GM21381 (cell line): ENCODE results near the gene TSPAN1.

Experiments
- ATAC-seq: cut with Tn5 transposase; IDR thresholded peaks from one replicate; pipeline ENCODE4 v1.9.1; 2021; ENCODE audit warnings: mild to moderate bottlenecking, moderate library complexity; ENCODE audit not compliant: unreplicated experiment

Gene TSPAN1

GRCh38 chr1:46186076-46186475 lies 11.2 kb downstream of the TSPAN1 start:
- no peak for ATAC-seq

GRCh38 chr1:46187106-46187869 lies 12.4 kb downstream of the TSPAN1 start:
- ATAC-seq = no peak

- ATAC-seq = no peak
Observed at GRCh38 chr1:46188295-46189030, 13.6 kb downstream of the TSPAN1 start.

- ATAC-seq = no peak
Observed at GRCh38 chr1:46190539-46190938, 15.7 kb downstream of the TSPAN1 start.

DNA sequence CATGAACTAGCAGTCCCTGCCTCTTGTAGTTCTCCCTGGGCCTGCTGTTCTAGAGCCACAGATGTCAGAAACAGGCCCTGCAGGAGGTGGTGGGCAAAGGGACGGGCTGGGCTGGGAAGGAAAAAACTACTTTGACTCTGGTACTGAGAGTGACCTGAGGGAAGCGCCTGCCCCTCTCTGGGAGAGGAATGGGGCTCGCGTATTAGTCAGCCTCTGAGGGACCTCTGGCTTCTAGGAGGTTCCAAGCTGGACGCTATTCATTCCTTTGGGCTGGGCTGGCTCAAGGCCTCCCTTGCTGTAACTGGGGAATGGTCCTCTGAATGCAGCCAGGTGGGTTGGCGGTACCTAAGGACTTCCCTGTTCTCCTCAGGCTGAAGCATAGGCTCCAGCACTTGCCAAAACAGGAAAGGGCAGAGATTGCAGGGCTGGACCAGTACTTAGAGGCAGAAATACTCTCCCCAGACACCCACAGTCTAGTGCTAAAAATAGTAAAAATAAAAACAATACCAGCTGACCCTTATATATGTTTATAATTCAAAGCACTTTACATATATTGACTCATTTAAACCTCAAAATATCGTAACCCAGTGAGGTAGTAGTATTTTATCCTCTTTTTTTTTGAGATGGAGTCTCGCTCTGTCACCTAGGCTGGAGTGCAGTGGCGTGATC lies 16.3 kb downstream of the TSPAN1 start:
- no peak for ATAC-seq

- no peak for ATAC-seq
Observed at GRCh38 chr1:46192171-46192570, 17.3 kb downstream of the TSPAN1 start.

DNA sequence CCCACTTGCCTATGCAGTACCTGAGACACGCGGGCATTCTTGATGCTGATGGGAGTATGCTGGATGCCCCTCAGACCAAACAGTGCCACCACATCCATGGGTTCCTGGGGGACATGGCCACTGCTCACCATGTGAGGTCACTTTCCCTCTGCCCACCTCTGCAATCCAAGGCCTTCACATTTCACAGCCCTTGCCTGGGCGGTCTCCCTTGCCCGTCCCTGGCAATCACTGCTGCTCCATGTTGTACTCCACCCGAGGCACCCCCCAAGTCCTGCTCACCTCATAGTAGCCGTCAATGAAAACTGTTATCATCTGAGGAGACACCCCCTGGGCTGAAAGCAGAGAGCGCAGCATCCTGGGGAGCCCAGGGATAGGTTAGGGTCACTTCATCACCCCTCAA lies 18.4 kb downstream of the TSPAN1 start:
- no peak for ATAC-seq

- no peak for ATAC-seq
Observed at GRCh38 chr1:46193984-46194570, 19.2 kb downstream of the TSPAN1 start.

GRCh38 chr1:46194641-46195193 lies 19.8 kb downstream of the TSPAN1 start:
- ATAC-seq = no peak

DNA sequence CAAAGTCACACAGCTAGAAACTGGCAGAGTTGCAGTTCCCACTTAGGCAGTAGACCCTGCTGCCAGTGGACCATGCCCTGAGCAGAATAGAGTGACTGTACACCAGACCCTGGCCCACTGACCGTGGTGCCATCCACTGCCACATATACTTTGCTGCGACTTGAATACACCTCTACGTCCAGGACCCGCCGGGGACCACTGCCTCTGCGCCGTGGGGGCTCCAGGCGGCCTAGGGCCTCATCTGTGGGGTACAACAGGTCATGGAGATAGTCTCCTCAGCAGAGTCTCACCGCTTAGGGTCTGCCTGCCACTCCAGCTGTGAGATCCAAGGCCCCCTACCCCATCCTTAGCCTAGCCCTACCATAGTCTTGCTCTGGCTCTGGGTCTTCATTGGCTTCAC lies 21.7 kb downstream of the TSPAN1 start:
- ATAC-seq = no peak

DNA sequence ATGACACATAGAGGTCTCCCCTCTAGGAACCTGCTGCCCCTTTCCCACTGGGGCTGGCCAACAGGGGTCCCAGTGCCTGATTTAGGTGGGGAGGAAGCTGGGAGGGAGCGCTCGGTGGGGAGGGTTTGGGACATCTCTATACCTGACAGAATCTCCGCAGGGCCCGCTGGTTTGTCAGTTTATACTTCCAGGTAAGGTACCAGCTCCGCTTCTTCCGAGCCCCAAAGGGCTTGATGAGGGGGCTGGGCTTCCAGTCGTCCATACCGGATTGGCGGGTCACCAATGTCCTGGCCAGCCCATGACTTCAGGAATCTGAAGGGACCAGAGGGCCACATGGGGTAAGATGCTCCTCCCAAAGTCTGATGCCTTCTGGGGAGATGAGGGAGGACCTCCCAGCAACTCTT lies 22.7 kb downstream of the TSPAN1 start:
- no peak for ATAC-seq

GRCh38 chr1:46197964-46198811 lies 23.3 kb downstream of the TSPAN1 start, which contains the start of gene POMGNT1:
POMGNT1 (minus strand) TSS chr1:46198434; CDS start chr1:46197821, 613 bp downstream.
- ATAC-seq = peak; percentile 91

GRCh38 chr1:46199233-46199749 lies 24.4 kb downstream of the TSPAN1 start:
- no peak for ATAC-seq

DNA sequence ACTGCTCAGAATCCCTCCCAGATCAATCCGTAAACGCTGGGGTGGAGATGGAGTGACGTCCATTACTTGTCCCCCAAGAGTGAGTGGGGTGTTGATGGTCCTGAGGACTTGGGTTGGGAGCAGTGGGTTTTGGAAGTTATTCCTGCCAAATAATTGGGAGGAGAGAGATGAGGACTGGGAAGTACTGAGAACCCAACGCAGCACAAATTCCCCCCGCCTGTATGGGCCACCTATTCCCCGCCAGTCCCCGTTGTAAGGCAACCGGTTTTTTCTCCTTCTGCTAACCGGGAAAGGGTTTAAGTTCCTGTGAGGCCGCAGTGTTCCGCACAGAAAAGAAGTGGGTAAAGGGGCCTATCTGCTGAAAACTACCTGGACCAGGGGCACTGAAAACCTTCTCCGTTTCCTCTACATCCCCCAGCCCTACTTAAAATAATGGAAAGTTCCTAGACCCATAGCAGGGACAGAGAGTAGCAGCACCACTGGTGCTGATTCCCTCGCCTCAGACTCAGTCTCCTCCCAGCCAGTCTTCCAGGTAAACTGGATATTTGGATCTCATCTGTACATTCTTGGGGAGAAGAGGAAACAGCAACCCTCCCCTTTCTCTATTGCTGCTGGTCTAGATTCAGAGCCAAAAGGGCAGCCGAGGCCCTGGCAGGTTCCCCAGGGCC lies 29.0 kb downstream of the TSPAN1 start:
- no peak for ATAC-seq

- no peak for ATAC-seq
Observed at GRCh38 chr1:46204406-46204742, 29.5 kb downstream of the TSPAN1 start.

DNA sequence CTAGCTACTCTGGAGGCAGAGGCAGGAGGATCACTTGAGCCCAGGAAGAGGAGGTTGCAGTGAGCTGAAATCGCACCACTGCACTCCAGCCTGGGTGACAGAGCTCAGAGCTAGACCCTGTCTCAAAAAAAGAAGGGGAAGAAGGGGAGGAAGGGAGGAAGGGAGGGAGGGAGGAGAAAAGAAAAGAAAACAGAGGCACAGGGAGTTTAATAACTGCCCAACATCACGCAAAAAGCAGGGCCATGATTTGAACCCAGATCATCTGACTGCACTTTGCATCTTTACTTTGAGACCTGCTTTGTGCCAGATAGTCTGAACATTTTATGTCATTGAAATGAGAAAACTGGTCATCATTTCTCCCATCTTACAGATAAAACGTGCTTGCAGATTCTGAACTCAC lies 30.3 kb downstream of the TSPAN1 start:
- no peak for ATAC-seq

GRCh38 chr1:46205791-46206190 lies 30.9 kb downstream of the TSPAN1 start:
- no peak for ATAC-seq

DNA sequence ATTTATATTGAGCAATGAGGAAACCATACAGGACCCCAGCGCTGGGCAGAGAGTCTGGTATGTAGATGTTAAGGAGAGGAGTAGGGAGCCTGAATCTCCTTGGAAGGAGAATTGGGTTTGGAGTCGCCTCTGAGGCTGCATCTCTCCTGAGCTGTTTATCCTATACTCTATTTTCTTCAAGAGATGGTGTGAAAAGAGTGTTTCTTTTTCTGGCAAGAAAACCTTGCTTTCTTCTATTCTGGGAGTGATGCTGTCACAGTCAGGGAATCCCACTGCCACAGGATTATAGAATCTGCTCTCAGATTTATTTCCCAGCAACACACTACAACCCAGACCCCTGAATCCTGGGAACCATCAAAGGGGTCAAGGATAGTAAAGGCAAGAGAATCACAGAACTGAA lies 31.5 kb downstream of the TSPAN1 start:
- no peak for ATAC-seq

- no peak for ATAC-seq
Observed at GRCh38 chr1:46210561-46210960, 35.7 kb downstream of the TSPAN1 start.

GRCh38 chr1:46211051-46211450 lies 36.2 kb downstream of the TSPAN1 start:
- ATAC-seq = no peak
